Transverse colon (tissue), 4 donors: Measurements from ENCODE around the gene MSI2. TPM values are rescaled to one million over a fixed set of nuclear protein-coding genes. Genes with fewer than 3 reads are reported as not detected.

ENCODE experiments used
- DNase-seq: peaks from one replicate; pipeline ENCODE4 v3.0.0-alpha.2; 2019
- H3K27ac ChIP-seq, 4 donors: fragments of 200-600 bp; sonication (generic); 2 replicates each; pipeline ENCODE4 v1.5.1; 2016 to 2018; ENCODE audit warnings: inconsistent platforms in 4 of 4
- H3K27me3 ChIP-seq: fragments of 200-600 bp; sonication (generic); 2 replicates; pipeline ENCODE4 v1.5.1; 2017; ENCODE audit warnings: inconsistent platforms
- H3K36me3 ChIP-seq, 4 donors: fragments of 200-600 bp; sonication (generic); 2 replicates each; pipeline ENCODE4 v1.5.1; 2017 to 2019; ENCODE audit warnings: inconsistent platforms in 4 of 4
- H3K4me1 ChIP-seq, 4 donors: fragments of 200-600 bp; sonication (generic); 2 replicates each; pipeline ENCODE4 v1.5.1; 2017 to 2020; ENCODE audit warnings: inconsistent platforms in 4 of 4
- H3K4me3 ChIP-seq, 4 donors: fragments of 200-600 bp; sonication (generic); 1 replicate in 1 of 4; 2 replicates in 3 of 4; pipeline versions ENCODE4 v1.5.1 to v1.6.1; 2017 to 2019; ENCODE audit warnings: inconsistent platforms in 4 of 4
- H3K9me3 ChIP-seq, 2 donors: fragments of 200-600 bp; sonication (generic); 2 replicates each; pipeline ENCODE4 v1.5.1; 2017 to 2019; ENCODE audit warnings: inconsistent platforms in 2 of 2
- CTCF ChIP-seq, 5 experiments: fragments of 200-600 bp in 3 of 5; fragments of 450-650 bp in 2 of 5; sonication (generic) in 3 of 5; IDR thresholded peaks; 1 replicate in 2 of 5; 2 replicates in 3 of 5; pipeline ENCODE4 v1.5.1; 2016 to 2017; ENCODE audit warnings: antibody characterized with exemption in 5 of 5, inconsistent platforms in 3 of 5, mild to moderate bottlenecking in 2 of 5, moderate library complexity in 1 of 5
- EP300 ChIP-seq: sonication (generic); formaldehyde crosslinking; IDR thresholded peaks from one replicate; pipeline ENCODE4 v1.6.1; 2017; ENCODE audit warnings: antibody characterized with exemption, low read depth
- POLR2A ChIP-seq: fragments of 450-650 bp; IDR thresholded peaks from one replicate; pipeline ENCODE4 v1.6.1; 2016; ENCODE audit warnings: antibody characterized with exemption, mild to moderate bottlenecking, moderate library complexity
- POLR2AphosphoS5 ChIP-seq, 3 donors: sonication (generic); formaldehyde crosslinking; IDR thresholded peaks; one replicate each; pipeline ENCODE4 v1.6.1; 2016; ENCODE audit warnings: antibody characterized with exemption in 3 of 3
- WGBS, 2 donors: methylation state at CpG; one replicate each; pipeline ENCODE4 v1.1.5; 2018; ENCODE audit warnings: low coverage in 1 of 2; 5-methylcytosine and 5-hydroxymethylcytosine counted together
- in situ Hi-C, 4 donors: fragments of 200-750 bp; cut with MboI; loops; one replicate each; pipeline versions ENCODE4 v1.15.0 to v1.15.1; 2017; ENCODE audit warnings: low sequenced_read_pairs in 3 of 4, low pct_ligation_motif_present in 1 of 4, low pct_unique_long_range_greater_than_20kb in 1 of 4
- intact Hi-C: fragments of 100-400 bp; cut with DNase I; formaldehyde crosslinking; loops from one replicate; pipeline ENCODE4 v1.15.1; 2023; ENCODE audit warnings: low total_unique reads
- total RNA-seq, 4 donors: library from RNA; depleted of rRNA; stranded (reverse); fragments of >200 nt; gene quantifications; one replicate each; pipeline ENCODE4 v1.1.0, GENCODE V29; 2016

Gene MSI2
- total RNA-seq, 4 donors from 2014 or later: 20.6 to 36.0 (median 29.3) TPM

GRCh38 chr17:57210972-57211411 is 45.3 kb upstream of the MSI2 start:
- intact Hi-C loops: no loop called here
- TF ChIP-seq POLR2A: no peak
- Histone ChIP-seq H3K27me3 (no peaks in the 10 kb centered on the region), H3K36me3 (no peaks in the 10 kb centered on the region), H3K27ac (no peak overlapping the region), H3K4me1 (no peaks in the 10 kb centered on the region), H3K9me3 (peaks cover 0 to 5% of the 10 kb centered on the region in 2 donors), H3K4me3 (no peak overlapping the region)
- 55% methylated on average over 3 of the region's 3 CpGs; no CpG with 5 or more reads in 1 of the 2 donors for WGBS, 2 donors
- DNase-seq: no peak
- in situ Hi-C loops: no loop called here

GRCh38 chr17:57211543-57211942 is 44.8 kb upstream of the MSI2 start:
- no peak overlapping the region for H3K4me3 ChIP-seq
- H3K27me3 ChIP-seq: no peaks in the 10 kb centered on the region
- H3K36me3 ChIP-seq: no peaks in the 10 kb centered on the region
- H3K9me3 ChIP-seq: peaks cover 0 to 5% of the 10 kb centered on the region in 2 donors
- WGBS, 2 donors: 37 to 67% methylated on average over 4 of the region's 4 CpGs
- intact Hi-C loops (no loop called here), in situ Hi-C loops (no loop called here)
- TF ChIP-seq CTCF (IDR thresholded peaks at IDR 0.05) (no peak), POLR2A (no peak), POLR2AphosphoS5 (IDR thresholded peaks at IDR 0.05) (no peak), EP300 (no peak)
- H3K4me1 ChIP-seq: no peaks in the 10 kb centered on the region
- H3K27ac ChIP-seq: no peak overlapping the region
- no peak for DNase-seq

- Histone ChIP-seq H3K27ac (no peak overlapping the region), H3K9me3 (peaks cover 0 to 5% of the 10 kb centered on the region in 2 donors), H3K4me3 (no peak overlapping the region), H3K4me1 (no peaks in the 10 kb centered on the region), H3K36me3 (no peaks in the 10 kb centered on the region), H3K27me3 (no peaks in the 10 kb centered on the region)
- DNase-seq: no peak
- WGBS, 2 donors: 90 to 100% methylated on average over 2 to 5 of the region's 5 CpGs
- in situ Hi-C loops: no loop called here
- TF ChIP-seq POLR2A (no peak), CTCF (IDR thresholded peaks at IDR 0.05) (no peak), POLR2AphosphoS5 (IDR thresholded peaks at IDR 0.05) (no peak), EP300 (no peak)
- intact Hi-C loops: no loop called here
These were observed 43.0 kb upstream of the MSI2 start for GRCh38 chr17:57213180-57213825.

- TF ChIP-seq EP300 (no peak), POLR2A (no peak), CTCF (IDR thresholded peaks at IDR 0.05) (no peak), POLR2AphosphoS5 (IDR thresholded peaks at IDR 0.05) (no peak)
- no peak for DNase-seq
- WGBS, 2 donors: 69 to 72% methylated on average over 6 to 8 of the region's 8 CpGs
- intact Hi-C loops (no loop called here), in situ Hi-C loops (no loop called here)
- no peak overlapping the region for H3K27ac ChIP-seq
- H3K36me3 ChIP-seq: no peaks in the 10 kb centered on the region
- H3K9me3 ChIP-seq: no peaks in the 10 kb centered on the region
- no peaks in the 10 kb centered on the region for H3K27me3 ChIP-seq
- H3K4me1 ChIP-seq: no peaks in the 10 kb centered on the region
- H3K4me3 ChIP-seq: no peak overlapping the region
These were observed 41.0 kb upstream of the MSI2 start for GRCh38 chr17:57215317-57215716.
